GM12878 (cell line): ENCODE results near the gene NIPAL1. TPM values are rescaled to one million over a fixed set of nuclear protein-coding genes. Genes with fewer than 3 reads are reported as not detected.

Source experiments
- CBX5 ChIP-seq: sonication (generic); IDR thresholded peaks from 2 replicates; pipeline ENCODE4 v1.6.1; 2016; ENCODE audit warnings: low read depth, moderate library complexity, mild to moderate bottlenecking, inconsistent platforms
- CUX1 ChIP-seq: IDR thresholded peaks from 2 replicates; pipeline ENCODE4 v1.6.1; 2012; ENCODE audit warnings: improper control_type of control experiment, low read depth, low read length; ENCODE audit not compliant: insufficient replicate concordance
- FOXK2 ChIP-seq: fragments of 450-650 bp; IDR thresholded peaks from 2 replicates; pipeline ENCODE4 v1.6.1; 2017; ENCODE audit warnings: mild to moderate bottlenecking, moderate library complexity
- IRF3 ChIP-seq: fragments of 450-650 bp; IDR thresholded peaks from 2 replicates; pipeline ENCODE4 v1.6.1; 2014; ENCODE audit warnings: mild to moderate bottlenecking
- IRF4 ChIP-seq: IDR thresholded peaks from 2 replicates; pipeline ENCODE4 v1.6.1; 2011; ENCODE audit warnings: low read depth, low read length
- JUND ChIP-seq: IDR thresholded peaks from 2 replicates; pipeline ENCODE4 v1.6.1; 2012; ENCODE audit warnings: low read depth, mild to moderate bottlenecking, low read length, improper control_type of control experiment, moderate library complexity
- MTA3 ChIP-seq: IDR thresholded peaks from 2 replicates; pipeline ENCODE4 v1.6.1; 2012; ENCODE audit warnings: low read length, inconsistent platforms, borderline replicate concordance
- MYC ChIP-seq: IDR thresholded peaks from 2 replicates; pipeline ENCODE4 v1.6.1; 2011; ENCODE audit warnings: mild to moderate bottlenecking, low read length, moderate library complexity, inconsistent platforms; ENCODE audit not compliant: insufficient read depth, insufficient replicate concordance, insufficient read length, severe bottlenecking
- NFXL1 ChIP-seq: fragments of 450-650 bp; IDR thresholded peaks from 2 replicates; pipeline ENCODE4 v1.6.1; 2017; ENCODE audit warnings: antibody characterized with exemption, mild to moderate bottlenecking, borderline replicate concordance
- PML ChIP-seq: IDR thresholded peaks from 2 replicates; pipeline ENCODE4 v1.6.1; 2012; ENCODE audit warnings: low read length, inconsistent platforms
- RELB ChIP-seq: fragments of 450-650 bp; IDR thresholded peaks from 2 replicates; pipeline ENCODE4 v1.6.1; 2017; ENCODE audit warnings: low read depth, mild to moderate bottlenecking, moderate library complexity
- RUNX3 ChIP-seq: IDR thresholded peaks from 2 replicates; pipeline ENCODE4 v1.6.1; 2012; ENCODE audit warnings: low read length, inconsistent platforms
- SMARCA5 ChIP-seq: fragments of 450-650 bp; IDR thresholded peaks from 2 replicates; pipeline ENCODE4 v1.6.1; 2017; ENCODE audit warnings: mild to moderate bottlenecking
- SPI1 ChIP-seq: IDR thresholded peaks from 2 replicates; pipeline ENCODE4 v1.6.1; 2011; ENCODE audit warnings: low read depth, mild to moderate bottlenecking, low read length, moderate library complexity, borderline replicate concordance; ENCODE audit not compliant: insufficient read depth
- SREBF1 ChIP-seq: IDR thresholded peaks from 2 replicates; pipeline ENCODE4 v1.6.1; 2012; ENCODE audit warnings: mild to moderate bottlenecking, low read length
- TAF1 ChIP-seq: IDR thresholded peaks from 2 replicates; pipeline ENCODE4 v1.6.1; 2011; ENCODE audit warnings: mild to moderate bottlenecking, low read depth, low read length, borderline replicate concordance
- TARDBP ChIP-seq: IDR thresholded peaks from 2 replicates; pipeline ENCODE4 v1.6.1; 2016; ENCODE audit warnings: borderline replicate concordance
- TBL1XR1 ChIP-seq: IDR thresholded peaks from 2 replicates; pipeline ENCODE4 v1.6.1; 2012; ENCODE audit warnings: low read depth, low read length, improper control_type of control experiment
- TCF7 ChIP-seq: IDR thresholded peaks from 2 replicates; pipeline ENCODE4 v1.6.1; 2014; ENCODE audit warnings: antibody characterized with exemption, borderline replicate concordance
- ZBTB11 ChIP-seq: fragments of 450-650 bp; formaldehyde crosslinking; IDR thresholded peaks from 2 replicates; pipeline ENCODE4 v1.5.0; 2022; ENCODE audit warnings: mild to moderate bottlenecking, missing genetic modification characterization
- ZNF24 ChIP-seq: fragments of 450-650 bp; IDR thresholded peaks from 2 replicates; pipeline ENCODE4 v1.6.1; 2017; ENCODE audit warnings: antibody characterized with exemption, mild to moderate bottlenecking
- ZNF274 ChIP-seq: IDR thresholded peaks from one replicate; pipeline ENCODE4 v1.8.0; 2011; ENCODE audit not compliant: insufficient read length, insufficient read depth
- polyA plus RNA-seq, 11 experiments: library from polyadenylated mRNA; depleted of rRNA in 4 of 11; unstranded in 6 of 11; stranded (reverse) in 5 of 11; fragments of >200 nt; fragmentation: Nextera tagmentation in 4 of 11; fragmentation: Illumina TruSeq in 1 of 11; extraction: Ambion mirVana in 4 of 11; extraction: Trizol in 1 of 11; gene quantifications; 1 replicate in 1 of 11; 2 replicates in 10 of 11; pipeline versions ENCODE4 v1.2.1 to v1.2.3, GENCODE V29; 2011 to 2016; ENCODE audit warnings: inconsistent platforms in 2 of 11, missing spikeins in 2 of 11, low read depth in 1 of 11
- total RNA-seq, 4 experiments: library from RNA; depleted of rRNA in 3 of 4; stranded (reverse); fragments of >200 nt in 3 of 4; fragmentation: Illumina TruSeq in 1 of 4; extraction: Trizol in 1 of 4; gene quantifications; 2 replicates each; pipeline versions ENCODE4 v1.2.1 to v1.2.3, GENCODE V29; 2013 to 2021

The NIPAL1 gene
- total and polyA plus RNA-seq, 10 of the 15 experiments (the other 5 are each of a cell fraction or from before 2014, with no cell fraction given), result 0.46 to 9.7 (median 5.9) TPM

- TF ChIP-seq NFXL1 (no peak), CUX1 (no peak), PML (no peak), IRF3 (no peak), IRF4 (no peak; the same call in 1 of the 2 replicates), SMARCA5 (no peak), TBL1XR1 (no peak), SREBF1 (no peak), TCF7 (no peak), ZNF24 (no peak), TARDBP (no peak), RUNX3 (peak; percentile 98), SPI1 (no peak), JUND (no peak), MYC (no peak), ZNF274 (no peak), RELB (no peak), ZBTB11 (CRISPR knock-in tag) (no peak), TAF1 (no peak), MTA3 (no peak), CBX5 (peak; percentile 45; the same call in 1 of the 2 replicates), FOXK2 (no peak)
Observed at GRCh38 chr4:48064349-48064748, 47.8 kb downstream of the NIPAL1 start (continued).
